ENCODE measurements around the gene DKC1.
"Not testable (repeated sequence)": the region's sequence is repeated elsewhere in the genome, so short reads cannot be mapped to it uniquely, and the experiment has no call there.

Gene DKC1

DNA sequence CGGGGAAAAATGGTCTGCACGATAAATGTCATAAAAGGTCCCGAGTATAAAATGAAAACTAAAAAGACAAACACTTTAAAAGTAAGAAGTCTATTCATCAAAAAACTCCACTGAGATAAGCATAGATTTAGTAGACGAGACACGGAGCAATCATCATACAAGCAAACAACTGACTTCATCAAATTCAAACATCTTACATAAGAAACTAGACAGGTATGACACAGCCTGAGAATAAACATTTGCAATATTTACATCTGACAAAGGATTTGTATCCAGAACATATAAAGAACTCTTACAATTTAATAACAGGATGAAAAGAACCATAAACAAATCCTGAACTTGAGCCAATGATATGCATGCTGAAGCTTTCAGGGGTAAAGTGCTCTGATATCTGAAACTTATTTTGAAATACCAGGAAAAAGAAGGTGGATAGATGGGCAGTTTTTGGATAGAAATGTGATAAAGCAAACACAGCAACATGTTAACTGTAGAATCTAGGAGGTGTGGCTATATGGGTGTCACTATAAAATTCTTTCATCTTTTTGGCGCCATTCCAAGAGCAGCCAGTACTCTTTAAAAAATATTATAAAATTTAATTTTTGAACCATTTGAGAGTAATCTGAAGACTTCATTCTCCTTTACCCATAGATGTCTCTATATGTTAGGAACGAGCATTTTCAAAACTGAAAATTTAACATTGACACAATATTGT lies 30.6 kb downstream of the DKC1 start:
- no peak for DNase-seq (ENCODE audit: low read depth)

DNA sequence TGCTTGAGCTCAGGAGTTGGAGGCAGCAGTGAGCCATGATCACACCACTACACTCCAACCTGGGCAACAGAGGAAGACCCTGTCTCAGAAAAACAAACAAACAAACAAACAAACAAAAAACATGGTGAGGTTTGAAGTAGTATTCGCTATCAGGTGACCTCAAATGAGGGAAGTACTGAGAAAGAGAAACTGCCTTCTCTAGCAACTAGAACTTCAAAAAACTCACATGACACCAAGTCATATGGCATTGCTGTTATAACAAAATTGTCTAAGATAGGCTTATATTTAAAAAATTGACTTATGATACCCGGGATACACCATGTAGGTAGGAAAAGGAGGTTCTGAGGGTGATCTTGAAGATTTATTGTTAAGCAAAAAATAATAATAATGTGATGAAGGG lies 32.4 kb downstream of the DKC1 start:
- no peak for DNase-seq (ENCODE audit: low read depth)

- no peak for DNase-seq (ENCODE audit: low read depth)
Observed at GRCh38 chrX:154797006-154797405, 34.3 kb downstream of the DKC1 start.

DNA sequence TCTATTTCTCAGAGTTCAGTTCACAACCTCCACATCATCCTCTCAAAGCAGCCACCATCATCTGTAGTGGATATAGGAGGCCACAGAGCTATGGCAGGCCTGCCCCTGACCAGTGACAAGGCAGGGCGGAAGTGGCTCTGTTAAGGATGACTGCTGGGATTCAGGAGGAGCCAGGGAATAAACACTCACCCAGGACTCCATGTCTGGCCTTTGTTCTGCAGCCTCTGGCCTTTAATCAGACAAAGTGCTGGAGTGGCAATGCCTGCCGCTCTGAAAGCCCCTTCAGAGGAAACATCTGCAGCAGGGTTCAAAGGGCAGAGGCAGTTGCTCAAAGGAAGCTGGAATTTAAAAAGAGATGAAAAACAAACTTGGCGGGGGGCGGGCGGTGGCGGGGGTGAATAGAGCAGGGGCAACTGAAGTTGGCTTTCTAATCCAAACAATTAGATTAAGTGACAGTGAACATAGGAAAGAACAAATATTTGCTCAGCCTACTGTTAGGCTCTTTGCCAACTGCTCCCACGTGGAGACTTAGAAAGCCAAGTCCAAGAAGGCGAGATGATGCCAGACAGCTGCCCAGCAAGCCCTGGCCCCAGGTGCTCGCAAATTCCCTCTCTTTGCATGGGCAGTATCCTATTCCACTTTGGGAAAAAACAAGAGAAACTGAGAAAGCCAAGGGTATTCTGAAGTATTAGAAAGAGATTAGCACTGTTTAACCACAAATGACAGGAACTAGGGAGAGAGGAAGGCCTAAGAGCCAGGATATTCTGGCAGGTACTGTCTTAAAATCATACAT lies 37.1 kb downstream of the DKC1 start:
- DNase-seq (ENCODE audit: low read depth), result no peak

GRCh38 chrX:154800478-154801210 lies 38.0 kb downstream of the DKC1 start:
- DNase-seq (ENCODE audit: low read depth), result no peak

- no peak for DNase-seq (ENCODE audit: low read depth)
Observed at GRCh38 chrX:154802947-154803346, 40.3 kb downstream of the DKC1 start.

DNA sequence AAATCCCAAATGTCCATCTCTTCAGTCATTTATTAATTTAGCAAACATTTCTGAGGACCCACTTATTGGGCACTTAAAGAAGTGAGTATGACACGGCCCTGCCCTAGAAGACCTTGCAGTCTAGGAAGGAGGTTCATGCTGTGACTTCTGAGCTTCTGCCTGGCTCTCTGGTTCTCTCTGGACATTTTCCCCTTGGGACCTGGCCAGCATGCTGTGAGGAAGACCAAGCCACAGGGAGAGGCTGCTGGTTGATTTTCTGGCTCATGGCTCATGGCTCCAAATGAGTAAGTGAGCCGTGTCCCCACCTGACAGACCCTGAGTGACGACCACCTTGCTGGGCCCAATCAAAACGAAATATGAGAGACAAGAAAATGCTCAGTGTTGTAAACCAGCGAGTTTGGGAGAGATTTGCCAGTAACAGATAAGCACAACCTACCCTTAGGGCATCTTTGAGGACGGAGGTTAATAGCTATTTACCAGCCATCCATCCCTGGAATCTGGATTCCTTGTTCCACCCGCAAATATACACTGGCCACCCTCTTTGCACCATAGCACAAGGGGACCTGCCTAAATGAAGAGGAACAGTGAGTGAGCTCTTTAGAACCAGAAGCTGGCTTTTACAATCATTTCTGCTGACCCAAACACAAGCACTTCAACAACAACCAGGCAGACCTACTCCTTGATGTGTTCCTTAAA lies 41.7 kb downstream of the DKC1 start:
- DNase-seq (ENCODE audit: low read depth), result no peak

DNA sequence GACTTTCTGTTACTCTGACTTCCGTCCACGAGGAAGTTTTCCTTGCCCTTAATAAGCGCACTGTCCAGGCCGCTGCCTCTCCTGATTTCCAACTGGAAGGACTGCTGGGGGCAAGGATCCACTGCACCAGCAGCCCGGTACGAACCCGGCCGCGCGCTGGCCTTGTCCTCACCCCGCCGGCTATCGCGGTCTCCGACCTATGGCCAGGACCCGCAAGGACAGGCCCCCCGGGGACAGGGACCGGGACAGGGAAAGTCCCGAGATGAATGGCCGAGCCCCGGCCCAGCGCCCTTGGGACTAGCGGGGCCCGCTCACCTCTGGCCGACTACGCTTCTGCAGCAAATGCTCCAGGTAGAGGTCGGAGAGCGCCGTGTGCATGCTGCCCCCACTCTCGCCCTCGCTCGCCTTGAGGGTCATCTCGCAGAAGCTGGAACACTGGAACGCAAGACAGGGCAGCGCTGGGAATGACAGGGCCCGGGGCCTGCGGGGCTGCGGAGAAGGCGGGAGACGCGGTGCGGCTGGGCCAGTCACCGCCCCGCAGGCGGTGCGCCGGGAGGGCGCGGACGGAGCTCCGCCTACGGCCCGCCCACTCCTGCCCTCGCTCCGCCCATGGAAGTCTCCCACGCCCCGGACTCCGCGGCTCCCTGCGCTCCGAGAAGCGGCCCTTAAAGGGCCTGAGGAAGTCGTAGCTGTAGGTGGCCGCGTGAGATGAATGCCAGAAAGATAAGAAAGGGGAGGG lies 42.5 kb downstream of the DKC1 start, which contains the start of gene MPP1:
MPP1 (minus strand) TSS at position 529 of the 739 bp plus-strand sequence; CDS start at position 417, 112 bp downstream.
- DNase-seq (ENCODE audit: low read depth), result peak; percentile 62

- no peak for DNase-seq (ENCODE audit: low read depth)
Observed at GRCh38 chrX:154805696-154806091, 43.0 kb downstream of the DKC1 start.

DNA sequence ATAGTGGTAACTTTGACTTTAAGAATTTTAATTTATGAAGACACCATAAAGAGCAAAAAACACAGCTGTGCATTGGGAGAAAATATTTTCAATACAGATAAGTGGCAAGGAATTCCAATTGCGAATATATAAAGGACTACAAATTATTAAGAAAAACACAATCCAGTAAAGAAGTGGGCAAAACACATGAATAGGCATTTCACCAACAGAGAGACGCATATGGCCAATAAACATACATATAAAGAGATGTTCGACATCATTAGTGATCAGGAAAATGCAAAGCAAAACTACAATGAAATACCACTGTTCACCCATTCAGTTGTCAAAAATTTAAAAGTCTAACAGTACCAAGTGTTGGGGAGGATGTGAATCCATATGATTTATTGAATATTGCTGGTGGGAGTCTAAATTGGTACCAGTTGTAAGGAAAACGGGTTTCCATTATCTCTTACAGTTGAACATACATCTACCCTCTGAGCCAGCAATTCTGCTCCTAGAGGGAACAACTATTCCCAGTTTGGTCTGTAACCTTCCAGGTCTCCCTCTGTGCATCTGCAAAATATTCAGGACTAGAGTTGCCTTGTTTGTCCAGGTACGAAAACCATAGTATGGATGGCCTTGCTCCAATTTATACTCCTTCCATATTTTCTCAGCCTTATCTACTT lies 44.3 kb downstream of the DKC1 start:
- DNase-seq (ENCODE audit: low read depth), result no peak

GRCh38 chrX:154809939-154810665 lies 47.4 kb downstream of the DKC1 start:
- no peak for DNase-seq (ENCODE audit: low read depth)

- DNase-seq (ENCODE audit: low read depth), result no peak
Observed at GRCh38 chrX:154812341-154813101, 49.9 kb downstream of the DKC1 start.

DNA sequence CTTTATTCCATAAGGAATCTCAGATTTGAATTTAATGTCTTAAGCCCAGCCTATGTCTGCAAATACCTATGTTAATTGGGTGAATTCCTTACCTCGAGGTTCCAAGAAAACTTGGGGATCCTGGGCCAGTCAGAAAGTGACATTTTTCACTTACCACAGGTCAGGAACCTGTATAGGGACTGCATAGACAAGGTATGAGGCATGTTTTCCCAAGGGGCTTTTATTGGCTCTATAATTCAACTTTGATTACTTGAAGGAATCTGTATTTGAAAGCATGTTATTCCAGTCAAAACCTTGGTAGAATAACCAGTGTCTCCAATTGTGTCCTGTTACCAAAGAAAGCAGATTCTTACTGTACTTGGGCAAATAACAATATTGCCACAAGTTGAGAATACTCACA lies 51.1 kb downstream of the DKC1 start:
- no peak for DNase-seq (ENCODE audit: low read depth)

DNA sequence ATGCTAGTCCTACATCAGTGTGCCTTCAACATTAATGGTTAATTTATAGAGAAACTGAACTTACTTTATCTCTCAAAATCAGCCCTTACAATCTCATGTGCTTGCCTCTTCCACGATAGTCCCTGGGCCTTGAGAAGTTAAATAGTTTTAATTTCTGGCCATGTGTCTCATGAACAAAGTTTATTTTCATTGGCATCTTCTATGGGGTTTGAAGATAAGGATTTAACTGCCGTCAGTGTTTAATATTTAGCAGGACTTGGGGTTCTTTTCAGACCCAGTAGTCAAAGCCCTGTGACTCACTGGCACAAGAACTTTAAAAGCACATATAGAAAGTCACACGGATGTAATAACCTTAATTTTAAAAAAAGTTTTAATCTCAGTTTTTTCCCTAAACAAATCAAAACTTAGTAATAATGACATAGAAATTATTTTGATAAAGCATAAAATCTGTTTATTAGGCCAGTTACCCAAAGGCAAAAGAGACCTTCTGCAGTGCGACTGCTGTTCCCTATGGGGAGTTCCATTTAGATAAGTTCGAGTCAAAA lies 52.7 kb downstream of the DKC1 start:
- DNase-seq (ENCODE audit: low read depth), result no peak

DNA sequence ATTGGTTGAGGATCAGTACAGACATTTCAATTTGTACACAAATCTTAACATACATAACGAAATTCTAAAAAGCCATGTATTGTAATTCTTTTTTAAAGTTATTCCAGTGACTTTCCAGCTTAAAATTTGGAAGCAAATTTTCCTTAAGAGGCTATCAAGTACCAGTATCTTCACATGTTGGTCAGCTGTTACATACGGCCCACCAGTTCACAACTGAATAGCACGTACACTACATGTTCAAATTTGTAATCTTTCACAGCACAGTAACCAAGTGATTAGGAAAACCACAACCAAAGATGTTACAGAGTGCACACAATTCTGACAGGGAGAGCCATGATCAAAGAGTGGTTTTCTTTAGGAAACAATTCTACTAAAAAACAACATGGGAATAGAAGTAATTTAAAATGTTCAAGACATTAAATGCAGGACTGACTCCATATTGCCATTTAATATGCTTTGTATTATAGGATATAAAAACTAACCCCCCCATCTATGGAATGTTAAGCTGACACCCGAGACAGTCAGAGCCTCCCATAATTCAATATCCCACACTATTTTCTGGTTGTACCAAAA lies 53.7 kb downstream of the DKC1 start:
- DNase-seq (ENCODE audit: low read depth), result not testable (repeated sequence)

GRCh38 chrX:154817048-154817618 lies 54.5 kb downstream of the DKC1 start:
- DNase-seq (ENCODE audit: low read depth), result not testable (repeated sequence)

DNA sequence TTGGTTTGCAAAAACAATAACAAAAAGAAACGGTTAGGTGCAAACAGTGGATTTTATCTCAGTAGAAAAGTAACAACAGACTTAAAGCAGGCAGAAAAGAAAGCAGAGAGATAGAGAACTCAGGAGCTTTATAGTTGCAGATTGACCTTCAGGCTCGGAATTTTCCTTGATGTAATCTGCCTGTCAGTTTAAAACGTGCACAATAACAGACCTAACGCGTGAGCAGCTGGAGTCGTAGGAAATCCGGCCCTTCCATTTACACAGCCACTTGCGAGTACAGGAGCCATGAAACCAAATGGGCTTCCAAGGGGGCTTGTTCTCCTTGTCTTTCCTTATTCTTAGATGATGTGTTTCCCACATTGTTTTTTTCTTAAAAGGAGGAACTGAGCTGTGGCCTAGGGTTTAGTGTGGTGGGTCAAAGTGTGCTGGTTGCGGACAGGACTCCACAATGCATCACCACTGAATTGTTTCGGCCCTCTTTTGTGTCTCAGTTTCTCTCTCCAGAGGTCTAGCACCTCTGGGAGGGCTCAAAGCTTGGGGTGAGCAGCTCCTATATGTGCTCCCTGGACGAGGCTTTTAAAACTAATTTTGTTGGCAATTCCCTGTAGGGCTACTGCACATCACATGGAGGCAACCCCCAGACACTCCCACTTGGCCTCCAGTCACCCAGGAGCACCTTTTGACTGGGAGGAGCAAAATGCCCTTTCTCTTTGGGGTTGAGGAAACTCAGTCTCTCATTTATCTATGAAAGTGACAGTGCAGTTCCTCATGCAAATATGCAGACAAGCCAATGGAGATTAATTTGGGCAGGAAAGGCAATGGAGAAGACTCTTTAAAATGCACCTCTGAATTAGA lies 56.5 kb downstream of the DKC1 start:
- DNase-seq (ENCODE audit: low read depth), result no peak
